ENCODE measurements around the gene ZP1. TPM values are rescaled to one million over a fixed set of nuclear protein-coding genes. Genes with fewer than 3 reads are reported as not detected.

ZP1 gene
- total and polyA plus RNA-seq, 2 of the 8 experiments (the other 6 are each of a cell fraction or from before 2014, with no cell fraction given), result not detected

DNA sequence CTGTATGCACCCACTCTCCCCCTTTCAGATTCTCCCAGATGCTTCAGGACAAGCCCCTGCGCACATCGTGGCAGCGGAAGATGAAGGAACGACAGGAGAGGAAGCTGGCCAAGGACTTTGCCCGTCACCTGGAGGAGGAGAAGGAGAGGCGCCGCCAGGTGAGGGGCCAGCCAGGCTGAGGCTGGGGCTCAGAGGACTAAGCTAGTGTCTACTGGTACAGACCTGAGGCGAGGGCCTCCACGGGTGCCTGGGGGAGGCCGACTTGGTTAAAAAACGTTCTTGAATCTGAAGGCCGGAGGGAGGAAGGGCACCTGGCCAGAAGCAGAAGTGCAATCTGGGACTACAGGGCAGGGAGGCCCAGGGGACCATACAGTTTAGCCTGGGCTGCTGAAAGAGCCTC lies 19.4 kb upstream of the ZP1 start (continued):
- TF ChIP-seq, protein P1, sequence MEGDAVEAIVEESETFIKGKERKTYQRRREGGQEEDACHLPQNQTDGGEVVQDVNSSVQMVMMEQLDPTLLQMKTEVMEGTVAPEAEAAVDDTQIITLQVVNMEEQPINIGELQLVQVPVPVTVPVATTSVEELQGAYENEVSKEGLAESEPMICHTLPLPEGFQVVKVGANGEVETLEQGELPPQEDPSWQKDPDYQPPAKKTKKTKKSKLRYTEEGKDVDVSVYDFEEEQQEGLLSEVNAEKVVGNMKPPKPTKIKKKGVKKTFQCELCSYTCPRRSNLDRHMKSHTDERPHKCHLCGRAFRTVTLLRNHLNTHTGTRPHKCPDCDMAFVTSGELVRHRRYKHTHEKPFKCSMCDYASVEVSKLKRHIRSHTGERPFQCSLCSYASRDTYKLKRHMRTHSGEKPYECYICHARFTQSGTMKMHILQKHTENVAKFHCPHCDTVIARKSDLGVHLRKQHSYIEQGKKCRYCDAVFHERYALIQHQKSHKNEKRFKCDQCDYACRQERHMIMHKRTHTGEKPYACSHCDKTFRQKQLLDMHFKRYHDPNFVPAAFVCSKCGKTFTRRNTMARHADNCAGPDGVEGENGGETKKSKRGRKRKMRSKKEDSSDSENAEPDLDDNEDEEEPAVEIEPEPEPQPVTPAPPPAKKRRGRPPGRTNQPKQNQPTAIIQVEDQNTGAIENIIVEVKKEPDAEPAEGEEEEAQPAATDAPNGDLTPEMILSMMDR (IDR thresholded peaks at IDR 0.05; ENCODE audit: control extremely low read depth in 1 of 3, insufficient read depth in 1 of 3, low read depth in 1 of 3, low read length in 3 of 3), result no peak
- TF ChIP-seq SAP30 (IDR thresholded peaks at IDR 0.05; ENCODE audit: insufficient read depth, insufficient replicate concordance, low read length) (no peak), POU5F1 (IDR thresholded peaks at IDR 0.05; ENCODE audit: low read depth, low read length) (no peak)
- TF ChIP-seq, protein P2, sequence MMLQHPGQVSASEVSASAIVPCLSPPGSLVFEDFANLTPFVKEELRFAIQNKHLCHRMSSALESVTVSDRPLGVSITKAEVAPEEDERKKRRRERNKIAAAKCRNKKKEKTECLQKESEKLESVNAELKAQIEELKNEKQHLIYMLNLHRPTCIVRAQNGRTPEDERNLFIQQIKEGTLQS (IDR thresholded peaks at IDR 0.05; ENCODE audit: insufficient read depth, low read depth, low read length), result no peak
